ENCODE results near the gene HMGCR. TPM values are rescaled to one million over a fixed set of nuclear protein-coding genes. Genes with fewer than 3 reads are reported as not detected.
A peak's percentile ranks its signal among the peaks of the same experiment; 100 is the strongest.

HMGCR gene
- polyA plus RNA-seq, 2 of the 4 experiments (the other 2 are of a cell fraction) = 25.9 to 35.0 TPM

DNA sequence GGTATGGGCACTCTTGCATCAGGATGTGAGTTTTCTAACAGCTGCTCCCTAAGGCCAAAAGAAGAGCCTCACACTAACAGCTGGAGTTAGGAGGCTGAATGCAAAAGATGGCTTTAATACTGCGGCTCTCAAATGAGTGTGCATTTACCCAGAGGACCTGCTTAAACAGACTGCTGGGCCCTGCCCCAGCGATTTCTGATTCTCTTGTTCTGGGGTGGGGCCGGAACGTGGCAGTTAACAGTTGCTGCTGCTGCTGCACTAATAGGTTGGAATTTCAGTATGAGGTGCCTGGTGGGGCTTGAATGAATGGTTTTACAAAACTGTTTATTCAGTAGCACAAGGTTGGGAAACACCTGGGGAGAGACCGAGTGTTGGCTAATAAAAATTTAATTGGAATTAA lies 26.1 kb downstream of the HMGCR start (continued):
- no peak for TF ChIP-seq SREBF2 (IDR thresholded peaks at IDR 0.05)
- TF ChIP-seq GATA3 (IDR thresholded peaks at IDR 0.05; ENCODE audit: borderline replicate concordance) = no peak
- TF ChIP-seq HEYL (CRISPR knock-in tag; IDR thresholded peaks at IDR 0.05) = no peak
- TF ChIP-seq NR3C1 (IDR thresholded peaks at IDR 0.05) = no peak
- no peak for TF ChIP-seq NPAS2 (CRISPR knock-in tag; IDR thresholded peaks at IDR 0.05; ENCODE audit: borderline replicate concordance)
- no peak for TF ChIP-seq HOXA7 (CRISPR knock-in tag; IDR thresholded peaks at IDR 0.05)

DNA sequence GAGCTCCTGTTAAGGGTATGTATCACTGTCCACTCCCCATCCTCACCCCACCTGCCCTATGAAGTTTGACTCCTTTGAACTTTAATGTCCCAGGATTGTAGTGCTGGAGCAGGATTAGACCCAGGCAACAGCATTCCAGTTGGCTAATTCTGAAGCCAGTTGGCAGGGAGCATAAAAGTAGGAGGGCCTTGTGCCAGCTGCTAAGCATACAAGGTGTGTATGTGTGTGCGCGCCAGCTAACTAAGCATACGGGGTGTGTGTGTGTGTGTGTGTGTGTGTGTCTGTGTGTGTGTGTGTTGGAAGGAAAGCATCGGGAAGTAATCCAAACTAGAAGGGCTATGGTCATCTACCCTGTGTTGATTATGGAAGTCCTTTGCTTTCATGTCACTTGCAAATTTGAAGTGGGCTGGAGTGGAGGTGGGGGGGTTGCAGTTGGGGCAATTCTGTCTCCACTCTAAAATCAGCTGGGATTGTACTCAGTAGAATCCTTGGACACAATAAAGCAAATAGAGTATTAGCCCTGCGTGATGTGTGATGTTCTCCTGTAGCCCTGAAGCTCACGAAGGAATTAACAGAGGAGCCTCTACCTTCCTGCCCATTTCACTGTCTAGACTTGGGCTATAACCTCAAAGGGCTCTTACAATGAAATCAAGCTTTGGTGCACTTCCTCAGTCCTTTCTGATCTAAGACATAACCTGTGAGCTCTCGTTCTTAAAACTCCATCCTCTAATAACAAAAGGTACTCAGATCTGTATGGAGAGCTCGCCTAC lies 26.9 kb downstream of the HMGCR start:
- 89% methylated on average over 8 of the region's 8 CpGs for WGBS (ENCODE audit: missing lambda C conversion rate)
- ATAC-seq = peak; percentile 26 to 35; a peak in 3 of 6 replicates

DNA sequence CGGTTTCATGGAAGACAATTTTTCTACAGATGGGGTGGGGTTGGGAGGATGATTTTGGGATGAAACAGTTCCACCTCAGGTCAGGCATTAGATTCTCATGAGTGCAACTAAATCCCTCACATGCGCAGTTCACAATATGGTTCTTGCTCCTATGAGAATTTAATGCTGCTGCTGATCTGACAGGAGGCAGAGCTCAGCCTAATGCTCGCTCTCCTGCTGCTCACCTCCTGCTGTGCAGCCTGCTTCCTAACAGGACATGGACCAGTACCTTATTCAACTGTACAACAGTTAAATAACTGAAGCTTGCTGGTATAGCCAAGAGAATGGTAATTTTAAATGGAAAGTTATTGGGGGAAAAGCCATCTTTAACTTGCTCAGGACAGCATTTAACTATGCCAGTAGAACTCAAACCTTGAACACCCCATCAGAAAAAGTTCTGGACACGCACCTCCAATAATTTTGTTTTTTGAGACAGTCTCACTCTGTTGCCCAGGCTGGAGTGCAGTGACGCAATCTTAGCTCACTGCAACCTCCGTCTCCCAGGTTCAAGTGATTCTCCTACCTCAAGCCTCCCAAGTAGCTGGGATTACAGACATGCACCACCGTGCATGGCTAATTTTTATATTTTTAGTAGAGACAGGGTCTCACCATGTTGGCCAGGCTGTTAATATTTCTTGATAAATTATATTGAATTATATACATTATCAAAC lies 27.7 kb downstream of the HMGCR start:
- H3K4me3 ChIP-seq = no peak overlapping the region
- H3K9me3 ChIP-seq = no peaks in the 10 kb centered on the region
- 90% methylated on average over 7 of the region's 7 CpGs for WGBS (ENCODE audit: missing lambda C conversion rate)
- H3K4me2 ChIP-seq = no peak overlapping the region
- DNase-seq (ENCODE audit: low read depth in 1 of 2, low spot score in 1 of 2) (no peak), ATAC-seq (no peak; a peak in 1 of 6 replicates), FAIRE-seq (no peak)
- H3K27ac ChIP-seq = no peak overlapping the region
- CTCF ChIA-PET = interaction anchor here (0.7 to 1.1 kb wide), 3 partner anchors 14 to 21 kb away, joined by 3 read pairs; no protein-coding TSS in a partner anchor
- H3K4me1 ChIP-seq = no peaks in the 10 kb centered on the region
- TF ChIP-seq PBX3 (IDR thresholded peaks at IDR 0.05) = 0 out of 2 replicates have a peak, but pooled peaks have one; percentile 19
- no peak for TF ChIP-seq E2F6 (IDR thresholded peaks at IDR 0.05; ENCODE audit: borderline replicate concordance, low read depth)
- peak in 1 of 2 experiments; percentile 36; a peak in 2 of 4 replicates for TF ChIP-seq CEBPB (IDR thresholded peaks at IDR 0.05)
- POLR2A ChIA-PET = no interaction called here

More for the DNA sequence above, 26.9 kb downstream of the HMGCR start:
- no peaks in the 10 kb centered on the region for H3K4me1 ChIP-seq
- H3K9me3 ChIP-seq = no peaks in the 10 kb centered on the region
- FAIRE-seq = no peak
- peak in 1 of 2 experiments; percentile 7 for DNase-seq (ENCODE audit: low read depth in 1 of 2, low spot score in 1 of 2)
- ChIA-PET CTCF (interaction anchor here (0.6 to 1.1 kb wide), 3 partner anchors 15 to 157 kb away, joined by 3 read pairs; no protein-coding TSS in a partner anchor), POLR2A (interaction anchor here (1.4 kb wide), 1 partner anchor 27 kb away, joined by 6 read pairs; the partner anchor contains the start of gene HMGCR)
- no peak overlapping the region for H3K27ac ChIP-seq
- no peak overlapping the region for H3K4me3 ChIP-seq
- TF ChIP-seq CBX2 (IDR thresholded peaks at IDR 0.05; ENCODE audit: borderline replicate concordance, low read depth) (no peak), SREBF2 (IDR thresholded peaks at IDR 0.05) (no peak), ZC3H11A (IDR thresholded peaks at IDR 0.05) (no peak), CHD4 (IDR thresholded peaks at IDR 0.05; ENCODE audit: borderline replicate concordance) (no peak), E2F6 (IDR thresholded peaks at IDR 0.05; ENCODE audit: borderline replicate concordance, low read depth) (no peak), FOSL2 (IDR thresholded peaks at IDR 0.05) (no peak), FOSL2 (CRISPR knock-in tag; IDR thresholded peaks at IDR 0.05) (no peak), BHLHE40 (IDR thresholded peaks at IDR 0.05; ENCODE audit: low read depth, low read length) (no peak), EP300 (IDR thresholded peaks at IDR 0.05) (no peak), CEBPB (IDR thresholded peaks at IDR 0.05) (no peak), USF2 (IDR thresholded peaks at IDR 0.05) (no peak), NFE2L2 (conservative IDR thresholded peaks at IDR 0.05; ENCODE audit: low read length) (no peak), RFX5 (IDR thresholded peaks at IDR 0.05) (no peak)
- TF ChIP-seq, protein P1, sequence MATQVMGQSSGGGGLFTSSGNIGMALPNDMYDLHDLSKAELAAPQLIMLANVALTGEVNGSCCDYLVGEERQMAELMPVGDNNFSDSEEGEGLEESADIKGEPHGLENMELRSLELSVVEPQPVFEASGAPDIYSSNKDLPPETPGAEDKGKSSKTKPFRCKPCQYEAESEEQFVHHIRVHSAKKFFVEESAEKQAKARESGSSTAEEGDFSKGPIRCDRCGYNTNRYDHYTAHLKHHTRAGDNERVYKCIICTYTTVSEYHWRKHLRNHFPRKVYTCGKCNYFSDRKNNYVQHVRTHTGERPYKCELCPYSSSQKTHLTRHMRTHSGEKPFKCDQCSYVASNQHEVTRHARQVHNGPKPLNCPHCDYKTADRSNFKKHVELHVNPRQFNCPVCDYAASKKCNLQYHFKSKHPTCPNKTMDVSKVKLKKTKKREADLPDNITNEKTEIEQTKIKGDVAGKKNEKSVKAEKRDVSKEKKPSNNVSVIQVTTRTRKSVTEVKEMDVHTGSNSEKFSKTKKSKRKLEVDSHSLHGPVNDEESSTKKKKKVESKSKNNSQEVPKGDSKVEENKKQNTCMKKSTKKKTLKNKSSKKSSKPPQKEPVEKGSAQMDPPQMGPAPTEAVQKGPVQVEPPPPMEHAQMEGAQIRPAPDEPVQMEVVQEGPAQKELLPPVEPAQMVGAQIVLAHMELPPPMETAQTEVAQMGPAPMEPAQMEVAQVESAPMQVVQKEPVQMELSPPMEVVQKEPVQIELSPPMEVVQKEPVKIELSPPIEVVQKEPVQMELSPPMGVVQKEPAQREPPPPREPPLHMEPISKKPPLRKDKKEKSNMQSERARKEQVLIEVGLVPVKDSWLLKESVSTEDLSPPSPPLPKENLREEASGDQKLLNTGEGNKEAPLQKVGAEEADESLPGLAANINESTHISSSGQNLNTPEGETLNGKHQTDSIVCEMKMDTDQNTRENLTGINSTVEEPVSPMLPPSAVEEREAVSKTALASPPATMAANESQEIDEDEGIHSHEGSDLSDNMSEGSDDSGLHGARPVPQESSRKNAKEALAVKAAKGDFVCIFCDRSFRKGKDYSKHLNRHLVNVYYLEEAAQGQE (IDR thresholded peaks at IDR 0.05) = no peak
- no peak overlapping the region for H3K4me2 ChIP-seq

Data from A549 (cell line).